NCI-H1417 treated with DMSO at 0.1 percent for 48 hours (cell line): ENCODE results near the gene SYNE1.
"Not testable (repeated sequence)": the region's sequence is repeated elsewhere in the genome, so short reads cannot be mapped to it uniquely, and the experiment has no call there.

ENCODE experiments used
- DNase-seq: peaks from one replicate; lab custom pipeline; 2025; lab: John Stamatoyannopoulos, UW

The SYNE1 gene

DNA sequence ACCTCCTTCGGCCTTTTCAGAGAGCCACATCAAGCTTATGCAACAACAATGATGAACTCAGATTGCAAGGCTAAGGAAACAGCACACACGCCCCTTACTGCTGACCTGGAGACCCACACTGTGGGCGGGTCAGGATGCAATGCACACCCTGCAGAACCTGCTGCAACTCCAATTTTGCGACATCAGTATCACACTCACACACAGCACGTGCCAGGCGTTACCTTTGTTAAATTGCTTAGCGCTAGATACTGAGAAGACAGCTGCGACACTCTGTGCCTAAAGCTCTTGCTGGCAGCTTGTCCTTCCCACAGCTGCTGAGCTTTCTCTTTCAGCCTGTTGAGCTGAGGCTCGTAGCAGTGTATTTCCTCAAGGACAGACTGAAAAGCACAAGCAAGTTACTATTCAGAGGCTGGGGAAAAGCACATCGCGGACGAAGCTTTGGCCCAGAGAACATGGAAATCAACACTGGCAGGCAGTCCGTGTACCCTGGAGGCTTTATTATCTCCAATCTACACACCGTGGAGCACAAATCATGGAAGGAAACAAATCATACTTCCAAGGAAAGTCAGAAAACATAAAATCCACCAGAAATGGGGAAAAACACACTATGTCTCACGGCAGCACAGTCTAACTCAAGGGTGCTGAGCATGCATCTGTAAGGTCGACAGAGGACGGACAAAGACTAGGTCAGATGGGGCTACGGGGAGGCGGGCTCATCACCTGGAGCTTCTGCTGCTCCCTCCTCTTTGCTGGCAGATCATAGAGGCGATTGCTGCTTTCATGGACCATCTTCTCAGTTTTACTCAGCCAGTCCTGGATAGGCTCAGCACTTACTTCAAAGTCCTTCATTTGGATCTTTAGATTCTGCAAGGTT is 268.2 kb downstream of the SYNE1 start:
- no peak for DNase-seq

- DNase-seq = no peak
Measured at GRCh38 chr6:152364866-152365265, 272.3 kb downstream of the SYNE1 start.

DNA sequence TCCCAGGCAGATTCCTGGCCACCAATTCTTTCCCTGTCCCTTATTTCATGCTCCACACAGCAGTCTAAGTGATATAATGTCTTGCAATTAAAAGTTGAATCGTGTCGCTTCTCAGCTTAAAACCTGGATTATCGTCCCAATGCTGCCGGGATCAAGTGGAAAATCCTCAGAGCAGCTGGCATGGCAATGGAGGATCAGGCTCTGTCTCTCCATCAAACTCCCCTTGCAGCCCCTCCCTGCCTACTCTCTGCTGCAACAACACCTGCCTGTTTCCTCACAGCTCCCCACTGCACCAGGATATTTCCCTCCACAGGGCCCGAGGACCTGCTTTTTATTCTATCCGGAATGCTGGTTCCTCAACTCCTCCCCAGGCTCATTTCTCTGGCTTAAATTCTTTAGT is 277.1 kb downstream of the SYNE1 start:
- no peak for DNase-seq

DNA sequence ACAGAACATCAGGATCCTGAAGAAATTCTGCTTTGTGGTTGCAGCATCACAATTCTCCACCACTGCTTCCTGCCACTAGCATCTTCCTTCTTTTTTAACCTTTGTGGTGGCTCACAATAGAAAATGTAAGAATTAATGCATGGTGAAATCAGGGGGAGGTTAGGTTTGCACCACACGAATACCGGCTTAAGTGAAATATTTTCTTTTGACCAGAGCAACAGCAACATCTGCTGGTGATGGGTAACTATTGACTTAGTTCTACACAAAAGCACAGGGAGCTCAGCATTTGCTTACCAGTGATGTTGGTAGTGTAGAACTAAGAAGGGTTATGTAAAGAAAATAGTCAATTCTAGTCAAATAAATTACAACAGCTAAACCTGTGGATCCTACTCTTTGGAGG is 280.5 kb downstream of the SYNE1 start:
- DNase-seq = no peak

DNA sequence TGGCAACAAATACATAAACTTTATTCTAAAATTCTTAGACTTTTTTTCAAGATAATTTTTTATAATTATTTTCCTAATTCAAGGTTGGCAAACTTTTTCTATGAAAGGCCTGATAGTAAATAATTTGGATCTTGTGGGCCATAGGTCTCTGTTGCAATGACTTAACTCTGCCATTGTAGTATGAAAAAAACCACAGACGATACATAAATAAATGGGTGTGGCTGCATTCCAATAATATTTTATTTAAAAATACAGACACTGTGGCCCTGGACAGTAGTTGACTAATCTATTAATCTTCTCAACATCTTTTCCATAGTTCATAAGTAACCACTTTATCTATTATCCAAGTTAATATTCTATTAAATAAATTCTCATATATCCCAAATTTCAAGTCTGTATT is 281.1 kb downstream of the SYNE1 start:
- no peak for DNase-seq

DNA sequence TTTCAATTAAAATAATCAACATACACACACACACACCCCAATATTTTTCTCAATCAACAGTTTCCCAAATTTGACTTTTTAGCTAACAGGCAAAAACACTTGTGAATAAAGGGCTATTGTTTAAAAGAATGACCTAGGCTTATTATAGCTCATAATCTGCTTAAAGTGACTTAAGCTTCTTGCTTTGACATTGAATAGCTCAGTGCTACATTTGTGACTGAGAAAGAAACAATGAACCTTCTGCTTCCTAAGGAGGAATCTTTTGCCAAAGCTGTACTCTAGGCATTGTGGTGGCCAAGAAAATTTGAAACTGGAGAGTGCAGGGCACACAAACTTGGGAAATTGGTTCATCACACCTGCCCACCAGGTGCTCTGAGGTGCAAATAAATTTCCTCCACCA is 282.0 kb downstream of the SYNE1 start:
- no peak for DNase-seq

DNA sequence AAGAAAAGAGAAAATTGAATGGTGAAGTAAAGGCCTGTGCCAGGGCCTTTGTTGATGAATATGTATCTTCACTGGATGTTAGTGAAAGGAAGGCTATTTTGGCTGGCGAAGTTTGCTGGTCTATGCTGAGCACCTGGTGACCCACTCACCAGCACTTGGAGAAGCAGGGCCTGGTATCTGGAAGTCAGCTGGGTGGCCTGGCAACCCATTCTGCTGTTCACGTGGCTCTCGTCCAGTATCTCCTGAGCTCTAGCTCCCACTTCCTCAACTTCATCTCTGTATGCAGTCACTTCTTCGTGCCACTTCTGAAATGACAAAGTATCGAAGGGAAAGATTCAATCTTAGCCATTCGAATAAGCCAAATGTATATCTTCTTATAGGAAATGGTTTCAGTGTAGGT is 283.7 kb downstream of the SYNE1 start:
- no peak for DNase-seq

DNA sequence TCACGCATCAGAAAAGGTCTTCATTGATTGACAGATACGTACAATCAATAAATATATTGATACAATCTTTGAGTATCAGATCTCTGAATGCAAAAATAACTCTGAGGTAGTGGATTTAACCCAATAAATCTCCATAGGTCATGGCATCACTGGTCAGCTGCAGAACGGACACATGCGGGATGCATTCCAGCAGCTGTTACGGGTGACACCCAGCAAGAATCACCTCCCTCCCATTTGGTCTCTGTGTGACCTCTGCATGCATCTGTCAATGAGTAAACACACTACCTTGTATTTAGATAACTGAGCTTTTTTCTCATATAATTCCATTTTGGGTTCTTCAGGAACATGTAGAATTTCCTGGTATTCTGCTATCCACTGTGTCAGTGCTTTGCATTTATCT is 285.4 kb downstream of the SYNE1 start:
- DNase-seq = no peak

- no peak for DNase-seq
Measured at GRCh38 chr6:152351110-152351509, 286.1 kb downstream of the SYNE1 start.

GRCh38 chr6:152348116-152348515 is 289.0 kb downstream of the SYNE1 start:
- no peak for DNase-seq

GRCh38 chr6:152343735-152344360 is 293.3 kb downstream of the SYNE1 start:
- DNase-seq = no peak

GRCh38 chr6:152341596-152341995 is 295.6 kb downstream of the SYNE1 start:
- no peak for DNase-seq

- DNase-seq = no peak
Measured at GRCh38 chr6:152338335-152339125, 298.6 kb downstream of the SYNE1 start.

DNA sequence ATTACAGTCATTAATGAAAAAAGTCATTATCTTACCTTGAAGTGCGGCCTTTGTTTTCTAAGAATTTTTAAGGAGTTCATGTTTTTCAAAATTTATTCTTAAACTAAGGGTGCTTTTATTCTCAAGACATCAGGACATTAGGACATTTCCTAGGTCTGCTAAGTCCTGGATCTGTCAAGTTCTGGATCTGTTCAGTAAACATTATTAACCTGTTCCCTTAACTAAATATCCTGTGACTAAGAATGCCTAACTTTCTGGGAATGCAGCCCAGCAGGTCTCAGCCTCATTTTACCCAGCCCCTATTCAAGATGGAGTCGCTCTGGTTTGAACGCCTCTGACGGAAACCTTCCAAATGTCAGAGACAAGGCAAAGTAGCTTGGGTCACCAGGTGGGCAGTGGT is 302.6 kb downstream of the SYNE1 start:
- no peak for DNase-seq

GRCh38 chr6:152330961-152331360 is 306.2 kb downstream of the SYNE1 start:
- no peak for DNase-seq

GRCh38 chr6:152329638-152330448 is 307.3 kb downstream of the SYNE1 start:
- DNase-seq = no peak

GRCh38 chr6:152328200-152328599 is 309.0 kb downstream of the SYNE1 start:
- not testable (repeated sequence) for DNase-seq

DNA sequence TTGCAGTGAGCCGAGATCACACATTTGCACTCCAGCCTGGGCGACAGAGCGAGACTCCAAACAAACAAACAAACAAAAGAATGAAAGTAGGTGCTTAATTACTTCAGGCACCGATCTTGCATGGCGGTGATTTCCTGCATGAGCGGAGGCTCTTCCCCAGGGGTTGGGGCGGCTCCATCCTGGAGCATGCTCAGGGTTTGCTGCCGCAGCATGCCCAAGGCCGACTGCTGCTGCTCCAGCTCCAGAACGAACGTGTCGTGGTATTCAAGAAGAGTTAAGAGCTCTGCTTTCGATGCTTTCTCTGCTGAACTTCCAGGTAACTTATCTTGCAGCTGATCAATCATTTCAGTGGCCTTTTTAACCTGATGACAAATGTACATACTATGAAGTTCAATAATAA is 313.8 kb downstream of the SYNE1 start:
- DNase-seq = no peak

GRCh38 chr6:152318278-152318677 is 318.9 kb downstream of the SYNE1 start:
- DNase-seq = no peak

DNA sequence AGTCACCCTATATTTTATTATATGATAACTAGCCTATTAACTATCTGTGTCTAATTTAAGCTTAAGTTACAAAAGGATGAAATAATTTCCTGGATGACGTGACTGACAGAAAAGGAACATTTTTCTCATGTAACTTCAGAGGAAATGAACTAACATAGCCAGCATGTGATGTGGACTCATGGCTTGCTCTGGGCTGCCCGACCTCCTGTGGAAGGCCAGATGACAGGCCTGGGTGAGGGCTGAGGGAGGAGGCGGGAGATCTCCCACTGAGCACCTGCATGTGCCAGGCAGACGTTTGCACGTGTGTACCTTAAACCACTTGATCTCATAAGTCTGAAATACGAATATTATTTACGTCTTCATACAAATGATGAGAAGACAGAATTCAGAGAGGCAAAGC is 321.1 kb downstream of the SYNE1 start:
- no peak for DNase-seq

DNA sequence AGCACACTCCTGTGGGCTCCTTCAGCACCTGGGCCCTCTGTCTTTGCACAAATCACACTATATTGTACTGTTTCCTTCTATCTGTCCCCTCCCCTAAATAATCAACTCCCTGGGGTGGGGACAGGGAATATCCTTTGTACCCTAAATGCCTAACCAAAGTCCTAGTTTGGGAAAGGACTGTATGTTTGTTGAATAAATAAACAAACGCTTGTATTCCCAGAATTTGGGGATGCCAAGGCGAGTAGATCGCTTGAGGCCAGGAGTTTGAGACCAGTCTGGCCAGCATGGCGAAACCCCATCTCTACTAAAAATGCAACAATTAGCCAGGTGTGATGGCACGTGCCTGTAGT is 322.7 kb downstream of the SYNE1 start:
- DNase-seq = no peak
